Inflammatory macrophage (primary cell): ENCODE results near the gene PARD3.

Experiments
- DNase-seq, 2 donors: peaks; one replicate each; pipeline ENCODE4 v3.0.0-alpha.2; 2020 to 2022

PARD3 gene

GRCh38 chr10:34323192-34323591, 491.9 kb downstream of the PARD3 start:
- DNase-seq: no peak

GRCh38 chr10:34320265-34320664, 494.8 kb downstream of the PARD3 start:
- no peak for DNase-seq

- DNase-seq: no peak
Measured at GRCh38 chr10:34319197-34319846, 495.8 kb downstream of the PARD3 start.

GRCh38 chr10:34316154-34316553, 498.9 kb downstream of the PARD3 start:
- no peak for DNase-seq

GRCh38 chr10:34314457-34314856, 500.6 kb downstream of the PARD3 start:
- no peak for DNase-seq

GRCh38 chr10:34313888-34314287, 501.2 kb downstream of the PARD3 start:
- no peak for DNase-seq

- DNase-seq: no peak
Measured at GRCh38 chr10:34313353-34313752, 501.7 kb downstream of the PARD3 start.

- no peak for DNase-seq
Measured at GRCh38 chr10:34311679-34312078, 503.4 kb downstream of the PARD3 start.

- no peak for DNase-seq
Measured at GRCh38 chr10:34310234-34310633, 504.9 kb downstream of the PARD3 start.

GRCh38 chr10:34305189-34305588, 509.9 kb downstream of the PARD3 start:
- peak; percentile 5 to 9 for DNase-seq

- no peak for DNase-seq
Measured at GRCh38 chr10:34303022-34303421, 512.1 kb downstream of the PARD3 start.

GRCh38 chr10:34299105-34299611, 515.9 kb downstream of the PARD3 start:
- DNase-seq: no peak

- no peak for DNase-seq
Measured at GRCh38 chr10:34298346-34298818, 516.7 kb downstream of the PARD3 start.

- no peak for DNase-seq
Measured at GRCh38 chr10:34297541-34298345, 517.4 kb downstream of the PARD3 start.

- DNase-seq: no peak
Measured at GRCh38 chr10:34295142-34295548, 520.0 kb downstream of the PARD3 start.

GRCh38 chr10:34294137-34294536, 521.0 kb downstream of the PARD3 start:
- DNase-seq: no peak

GRCh38 chr10:34292675-34293074, 522.4 kb downstream of the PARD3 start:
- no peak for DNase-seq

- no peak for DNase-seq
Measured at GRCh38 chr10:34292194-34292565, 522.9 kb downstream of the PARD3 start.

- no peak for DNase-seq
Measured at GRCh38 chr10:34291466-34292193, 523.5 kb downstream of the PARD3 start.

- no peak for DNase-seq
Measured at GRCh38 chr10:34290412-34291081, 524.5 kb downstream of the PARD3 start.

GRCh38 chr10:34288634-34289033, 526.5 kb downstream of the PARD3 start:
- no peak for DNase-seq

- no peak for DNase-seq
Measured at GRCh38 chr10:34286136-34286739, 528.9 kb downstream of the PARD3 start.
